GM12864 (cell line): ENCODE results near the gene CRACDL.

Experiments
- DNase-seq: peaks from one replicate; pipeline ENCODE4 v3.0.0-alpha.2; 2011; ENCODE audit warnings: low read depth
- H3K4me3 ChIP-seq: 2 replicates; pipeline ENCODE4 v1.5.1; 2011; ENCODE audit warnings: mild to moderate bottlenecking, low read depth, low read length, control low read depth
- TF ChIP-seq, protein P1 (sequence below): IDR thresholded peaks from 2 replicates; pipeline ENCODE4 v1.5.1; 2011; ENCODE audit warnings: low read depth, mild to moderate bottlenecking, moderate library complexity, low read length, control low read depth, inconsistent platforms; ENCODE audit errors: missing control alignments

The CRACDL gene

GRCh38 chr2:98833172-98833916 lies 102.7 kb downstream of the CRACDL start:
- DNase-seq, result no peak
- TF ChIP-seq, protein P1, sequence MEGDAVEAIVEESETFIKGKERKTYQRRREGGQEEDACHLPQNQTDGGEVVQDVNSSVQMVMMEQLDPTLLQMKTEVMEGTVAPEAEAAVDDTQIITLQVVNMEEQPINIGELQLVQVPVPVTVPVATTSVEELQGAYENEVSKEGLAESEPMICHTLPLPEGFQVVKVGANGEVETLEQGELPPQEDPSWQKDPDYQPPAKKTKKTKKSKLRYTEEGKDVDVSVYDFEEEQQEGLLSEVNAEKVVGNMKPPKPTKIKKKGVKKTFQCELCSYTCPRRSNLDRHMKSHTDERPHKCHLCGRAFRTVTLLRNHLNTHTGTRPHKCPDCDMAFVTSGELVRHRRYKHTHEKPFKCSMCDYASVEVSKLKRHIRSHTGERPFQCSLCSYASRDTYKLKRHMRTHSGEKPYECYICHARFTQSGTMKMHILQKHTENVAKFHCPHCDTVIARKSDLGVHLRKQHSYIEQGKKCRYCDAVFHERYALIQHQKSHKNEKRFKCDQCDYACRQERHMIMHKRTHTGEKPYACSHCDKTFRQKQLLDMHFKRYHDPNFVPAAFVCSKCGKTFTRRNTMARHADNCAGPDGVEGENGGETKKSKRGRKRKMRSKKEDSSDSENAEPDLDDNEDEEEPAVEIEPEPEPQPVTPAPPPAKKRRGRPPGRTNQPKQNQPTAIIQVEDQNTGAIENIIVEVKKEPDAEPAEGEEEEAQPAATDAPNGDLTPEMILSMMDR, result no peak
- no peak overlapping the region for H3K4me3 ChIP-seq

DNA sequence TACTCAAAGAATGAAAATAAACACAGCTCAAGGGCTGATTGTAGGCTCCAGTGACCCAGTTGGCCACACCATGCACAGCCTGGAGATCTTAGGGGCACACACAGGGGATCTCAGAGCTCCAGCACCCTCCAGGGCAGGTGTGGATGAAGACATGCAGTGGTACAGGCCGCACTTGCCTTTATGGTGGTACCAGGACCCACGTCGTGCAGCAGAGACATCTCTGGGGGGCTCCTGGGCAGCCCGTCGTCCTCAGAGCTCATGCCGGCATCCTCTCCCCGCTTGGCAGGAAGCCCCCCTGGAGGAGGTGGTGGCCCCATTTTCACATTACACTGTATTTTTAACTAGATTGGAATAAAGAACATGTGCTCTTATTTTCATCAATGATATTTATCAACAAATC lies 103.9 kb downstream of the CRACDL start:
- no peak overlapping the region for H3K4me3 ChIP-seq
- TF ChIP-seq, protein P1, result no peak

GRCh38 chr2:98830571-98831145 lies 105.4 kb downstream of the CRACDL start:
- DNase-seq, result no peak
- TF ChIP-seq, protein P1, result no peak
- no peak overlapping the region for H3K4me3 ChIP-seq

More for the DNA sequence above, 103.9 kb downstream of the CRACDL start:
- no peak for DNase-seq

- H3K4me3 ChIP-seq, result no peak overlapping the region
- no peak for DNase-seq
- TF ChIP-seq, protein P1, result no peak
Observed at GRCh38 chr2:98829581-98830270, 106.3 kb downstream of the CRACDL start.

GRCh38 chr2:98828793-98829371 lies 107.1 kb downstream of the CRACDL start:
- TF ChIP-seq, protein P1, result no peak
- no peak overlapping the region for H3K4me3 ChIP-seq
- DNase-seq, result no peak

GRCh38 chr2:98828369-98828744 lies 107.7 kb downstream of the CRACDL start:
- DNase-seq, result no peak
- TF ChIP-seq, protein P1, result no peak
- H3K4me3 ChIP-seq, result no peak overlapping the region
